SHP77 treated with DMSO at 0.1 percent for 48 hours (cell line): ENCODE measurements around the gene ARFIP1.
"Not testable (repeated sequence)": the region's sequence is repeated elsewhere in the genome, so short reads cannot be mapped to it uniquely, and the experiment has no call there.

Source experiments
- DNase-seq: peaks from one replicate; lab custom pipeline; 2025; lab: John Stamatoyannopoulos, UW

ARFIP1 gene

DNA sequence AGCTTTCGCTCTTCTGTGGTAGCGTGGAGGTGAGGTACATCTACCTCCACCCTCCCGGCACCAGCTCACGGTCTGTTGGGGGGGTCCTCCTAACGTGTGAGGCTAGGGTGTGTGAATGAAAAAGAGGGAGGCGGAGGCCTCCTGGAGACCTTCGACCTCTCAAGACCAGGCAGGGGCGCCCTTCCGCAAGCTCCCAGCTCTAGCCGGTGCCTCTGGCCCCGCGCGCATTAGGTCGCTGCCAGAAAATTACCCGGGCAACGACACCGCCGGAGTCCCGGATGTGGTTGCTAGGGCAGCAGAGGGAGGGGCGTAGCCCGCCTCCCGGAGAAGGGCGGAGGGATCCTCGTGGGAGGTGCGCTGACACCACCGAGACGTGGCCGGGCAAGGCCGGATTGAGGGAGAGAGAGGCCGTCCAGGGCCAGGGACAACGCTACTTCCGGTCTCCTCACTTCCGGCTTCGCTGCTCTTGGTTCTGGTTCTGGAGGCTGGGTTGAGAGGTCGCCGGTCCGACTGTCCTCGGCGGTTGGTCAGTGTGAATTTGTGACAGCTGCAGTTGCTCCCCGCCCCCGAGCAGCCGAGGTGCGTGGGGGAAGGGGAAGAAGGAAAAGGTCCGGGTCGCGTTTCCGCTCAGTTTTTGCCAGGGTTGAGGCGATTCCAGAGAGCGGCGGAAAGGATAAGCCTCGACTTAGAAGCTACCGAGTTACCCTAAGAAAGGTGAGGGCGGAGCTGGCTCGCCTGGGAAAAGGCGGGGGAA lies at the start of gene ARFIP1, which contains the start of gene TIGD4:
Gene ARFIP1 (plus strand): TSS at position 442 of the 754 bp plus-strand sequence. CDS start 49,680 bp downstream, outside the sequence.
Gene TIGD4 (minus strand): TSS at position 218 of the 754 bp plus-strand sequence. CDS start 8,726 bp downstream, outside the sequence.
- DNase-seq = peak; percentile 59

DNA sequence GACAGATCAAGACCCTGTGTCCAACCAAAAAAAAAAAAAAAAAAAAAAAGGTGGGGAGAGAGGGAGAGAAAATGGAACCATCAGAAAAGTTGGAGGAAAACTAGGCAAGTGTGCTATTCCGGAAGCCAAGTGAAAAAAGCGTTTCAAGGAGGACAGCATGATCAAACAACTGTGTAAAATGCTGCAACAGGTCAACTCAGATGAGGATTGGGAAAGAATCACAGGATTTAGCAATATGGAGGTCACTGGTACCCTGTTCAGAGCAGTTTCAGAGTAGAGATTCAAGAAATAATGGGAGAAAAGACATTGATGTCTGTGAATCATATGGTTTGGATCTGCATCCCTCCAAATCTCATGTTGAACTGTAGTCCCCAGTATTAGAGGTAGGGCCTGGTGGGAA lies 47.8 kb upstream of the ARFIP1 start:
- DNase-seq = no peak

DNA sequence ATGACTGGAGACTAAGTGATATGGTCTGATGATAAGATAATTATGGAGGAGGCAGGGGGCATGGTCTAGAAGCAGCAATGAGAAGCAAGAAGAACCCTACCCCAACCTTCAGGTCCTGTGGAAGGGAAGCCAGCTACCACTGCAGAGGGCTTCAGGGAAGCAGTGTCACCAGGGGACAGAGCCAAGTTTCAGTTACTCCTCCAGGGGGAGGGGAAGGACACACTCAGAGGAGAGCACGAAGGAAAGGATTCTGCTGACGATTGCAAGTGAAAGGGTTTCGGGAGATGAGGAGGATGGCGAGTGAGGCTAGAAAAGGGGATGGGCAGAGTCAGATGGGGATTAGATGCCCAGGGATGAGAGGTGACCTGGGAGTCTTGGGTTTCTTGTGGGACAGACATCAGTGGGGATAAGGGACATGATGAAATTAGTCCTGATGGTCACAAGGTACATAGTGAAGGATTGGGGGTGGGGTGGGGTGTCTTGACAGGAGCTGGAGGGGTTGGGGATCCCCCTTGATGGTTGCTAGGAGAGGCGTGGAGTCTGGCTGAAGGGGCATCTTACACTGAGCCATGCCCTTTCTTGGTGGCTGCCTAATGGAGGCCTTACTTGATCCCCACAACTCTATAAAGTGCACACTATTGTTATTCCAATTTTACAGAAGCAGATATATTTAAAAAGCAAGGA lies 45.6 kb upstream of the ARFIP1 start:
- no peak for DNase-seq

DNA sequence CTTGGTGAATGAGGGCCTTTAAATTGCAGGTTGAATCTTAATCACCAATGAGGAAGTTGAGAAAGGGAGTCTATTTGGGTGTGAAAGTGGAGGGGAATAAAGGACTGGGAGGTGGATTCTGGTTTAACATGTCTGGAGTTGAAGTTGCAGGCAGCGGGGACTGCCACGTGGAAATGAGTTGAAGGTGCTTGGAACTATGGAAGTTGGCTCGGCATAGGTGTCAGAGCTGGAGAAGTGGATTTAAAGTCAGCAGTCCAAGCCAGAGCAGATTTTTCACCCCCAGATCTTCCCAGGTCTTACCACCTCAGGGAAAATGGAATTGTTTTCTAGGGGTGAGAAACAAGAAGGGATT lies 45.1 kb upstream of the ARFIP1 start:
- DNase-seq = no peak

DNA sequence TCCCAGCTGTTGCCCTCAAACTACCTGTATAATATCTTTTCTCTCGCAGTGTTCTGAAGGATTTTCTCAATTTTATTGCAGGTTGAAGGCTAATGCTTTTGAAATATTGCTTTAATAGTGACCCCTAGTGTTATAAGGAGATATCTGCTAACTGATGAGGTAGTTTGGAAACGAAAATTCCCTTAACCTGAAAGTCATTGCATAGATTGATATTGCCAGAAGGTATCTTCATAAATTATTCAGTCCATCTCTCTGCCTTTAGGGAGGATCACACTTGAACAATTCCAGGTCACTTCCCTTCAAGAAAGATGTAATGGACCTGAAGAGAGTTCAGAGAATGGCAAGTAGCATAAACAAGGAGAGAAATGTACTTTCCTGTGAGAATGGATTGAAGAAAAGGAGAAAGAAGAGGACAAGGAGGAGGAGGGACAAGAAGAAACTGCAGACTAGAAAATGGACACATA lies 44.3 kb upstream of the ARFIP1 start:
- DNase-seq = no peak

DNA sequence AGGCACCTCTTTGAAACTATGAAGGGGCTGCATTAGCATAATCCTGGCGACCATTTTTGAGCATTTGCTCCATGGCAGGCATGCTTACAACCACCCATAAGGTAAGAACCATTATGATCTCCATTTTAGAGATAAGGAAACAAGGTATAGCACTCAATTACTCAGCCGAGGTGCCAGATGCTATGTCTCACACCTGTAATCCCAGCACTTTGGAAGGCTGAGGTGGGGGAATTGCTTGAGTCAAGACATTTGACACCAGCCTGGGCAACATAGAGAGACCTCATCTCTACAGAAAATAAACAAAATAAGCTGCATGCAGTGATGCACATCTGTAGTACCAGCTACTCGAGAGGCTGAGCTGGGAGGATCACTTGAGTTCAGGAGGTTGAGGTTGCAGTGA lies 43.8 kb upstream of the ARFIP1 start:
- no peak for DNase-seq

- no peak for DNase-seq
These were observed 40.9 kb upstream of the ARFIP1 start for GRCh38 chr4:152738827-152739226.

DNA sequence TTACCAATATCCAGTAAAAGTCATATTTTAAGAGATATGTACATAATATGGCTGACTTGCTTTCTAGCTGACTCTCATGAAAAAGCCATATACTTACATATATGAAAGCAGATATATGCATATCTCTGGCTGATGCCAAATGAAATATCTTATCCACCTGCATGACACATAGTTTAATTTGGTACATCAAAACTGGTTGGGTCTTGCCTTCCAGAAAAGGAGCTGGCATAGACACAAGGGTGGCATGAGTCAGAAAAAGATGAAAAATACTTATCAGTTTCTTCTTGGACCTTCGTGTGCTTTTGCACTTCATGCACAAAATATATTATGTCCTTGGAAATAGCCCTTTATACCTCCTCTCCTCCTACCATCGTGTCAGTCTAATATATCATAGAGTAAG lies 32.3 kb upstream of the ARFIP1 start:
- DNase-seq = no peak

GRCh38 chr4:152748619-152749018 lies 31.1 kb upstream of the ARFIP1 start:
- DNase-seq = no peak

GRCh38 chr4:152763796-152764195 lies 16.0 kb upstream of the ARFIP1 start:
- no peak for DNase-seq

- not testable (repeated sequence) for DNase-seq
These were observed 14.6 kb upstream of the ARFIP1 start for GRCh38 chr4:152765069-152765737.

- DNase-seq = no peak
These were observed 7.8 kb upstream of the ARFIP1 start for GRCh38 chr4:152771741-152772533.

DNA sequence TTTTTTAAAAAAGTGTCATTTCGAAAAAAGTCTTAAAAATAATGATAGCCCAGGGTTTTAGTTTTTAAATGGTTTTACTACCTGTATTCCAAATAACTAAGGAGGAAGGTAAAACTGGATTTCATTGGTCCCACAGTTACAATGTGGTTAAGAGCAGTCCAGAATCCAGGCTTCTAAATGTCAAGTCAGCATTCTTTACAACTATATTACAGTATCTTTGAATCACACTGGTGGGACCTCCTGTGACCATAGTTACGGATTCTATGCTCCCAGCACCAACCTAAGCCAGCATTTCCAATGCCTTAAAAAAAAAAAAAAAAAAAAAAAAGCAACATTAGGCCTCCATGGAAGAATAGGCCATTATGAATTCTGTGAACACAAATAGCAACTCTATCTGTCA lies 6.4 kb upstream of the ARFIP1 start:
- no peak for DNase-seq

- DNase-seq = no peak
These were observed 5.8 kb upstream of the ARFIP1 start for GRCh38 chr4:152773953-152774352.

- no peak for DNase-seq
These were observed 3.4 kb upstream of the ARFIP1 start for GRCh38 chr4:152776352-152776751.

DNA sequence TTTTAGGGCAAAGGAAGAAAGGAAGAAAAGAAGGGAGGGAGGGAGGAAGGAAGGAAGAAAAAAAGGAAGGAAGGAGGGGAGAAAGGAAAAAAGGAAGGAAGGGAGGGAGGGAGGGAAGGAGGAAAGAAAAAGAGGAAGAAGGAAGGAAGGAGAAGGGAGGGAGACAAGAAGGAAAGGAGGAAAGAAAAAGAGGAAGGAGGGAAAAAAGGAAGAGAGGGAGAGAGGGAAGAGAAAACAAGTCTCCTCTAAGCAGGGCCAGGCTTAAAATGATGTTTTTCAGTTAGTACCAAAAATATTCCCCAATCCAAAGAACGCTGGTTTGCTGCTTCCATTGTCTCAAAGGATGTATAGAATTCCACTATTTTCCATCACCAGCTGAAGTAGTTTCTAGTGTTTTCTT lies 2.3 kb upstream of the ARFIP1 start:
- DNase-seq = no peak

DNA sequence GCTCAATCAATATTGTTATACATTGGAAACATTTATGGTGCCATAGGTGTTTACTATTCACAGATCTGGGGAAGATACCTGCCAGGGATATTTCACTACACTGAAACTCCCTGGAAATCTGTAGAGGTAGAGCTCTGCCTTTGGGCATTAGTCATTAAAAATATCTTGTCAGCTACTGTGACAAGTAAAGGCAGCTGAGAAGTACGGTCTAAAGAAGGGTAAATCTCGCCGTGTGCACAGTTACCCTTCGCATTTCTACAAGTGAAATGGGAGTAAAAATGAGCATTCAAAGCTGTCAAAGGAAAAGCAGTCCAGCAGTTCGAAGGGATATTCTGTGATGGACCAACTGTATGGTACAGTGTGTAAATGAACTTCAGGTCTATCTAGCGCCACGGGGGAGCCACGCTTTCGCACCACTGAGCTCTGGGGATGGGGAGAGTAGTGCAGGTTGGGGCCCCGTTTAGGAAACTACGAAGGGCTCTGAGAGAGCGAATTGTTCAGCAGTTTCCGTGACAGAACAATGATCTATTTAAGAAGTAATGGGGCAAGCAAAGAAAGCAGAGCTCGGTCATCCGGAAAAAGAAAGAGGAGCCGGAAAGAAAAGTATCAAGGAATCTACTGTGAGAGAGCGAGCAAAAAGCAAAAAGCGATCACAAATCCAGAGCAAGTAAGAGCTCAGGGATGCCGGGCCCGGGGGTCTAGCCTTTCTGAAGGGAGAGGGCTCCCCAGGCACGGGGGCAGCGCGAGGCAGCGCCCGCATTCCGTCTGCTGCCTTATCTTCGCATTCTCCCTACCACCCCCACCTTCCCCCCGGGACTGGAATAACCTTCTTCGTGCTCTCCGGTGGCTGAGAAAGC lies 870 bp upstream of the ARFIP1 start:
- no peak for DNase-seq

GRCh38 chr4:152780267-152780778 lies 569 bp downstream of the ARFIP1 start:
- no peak for DNase-seq

DNA sequence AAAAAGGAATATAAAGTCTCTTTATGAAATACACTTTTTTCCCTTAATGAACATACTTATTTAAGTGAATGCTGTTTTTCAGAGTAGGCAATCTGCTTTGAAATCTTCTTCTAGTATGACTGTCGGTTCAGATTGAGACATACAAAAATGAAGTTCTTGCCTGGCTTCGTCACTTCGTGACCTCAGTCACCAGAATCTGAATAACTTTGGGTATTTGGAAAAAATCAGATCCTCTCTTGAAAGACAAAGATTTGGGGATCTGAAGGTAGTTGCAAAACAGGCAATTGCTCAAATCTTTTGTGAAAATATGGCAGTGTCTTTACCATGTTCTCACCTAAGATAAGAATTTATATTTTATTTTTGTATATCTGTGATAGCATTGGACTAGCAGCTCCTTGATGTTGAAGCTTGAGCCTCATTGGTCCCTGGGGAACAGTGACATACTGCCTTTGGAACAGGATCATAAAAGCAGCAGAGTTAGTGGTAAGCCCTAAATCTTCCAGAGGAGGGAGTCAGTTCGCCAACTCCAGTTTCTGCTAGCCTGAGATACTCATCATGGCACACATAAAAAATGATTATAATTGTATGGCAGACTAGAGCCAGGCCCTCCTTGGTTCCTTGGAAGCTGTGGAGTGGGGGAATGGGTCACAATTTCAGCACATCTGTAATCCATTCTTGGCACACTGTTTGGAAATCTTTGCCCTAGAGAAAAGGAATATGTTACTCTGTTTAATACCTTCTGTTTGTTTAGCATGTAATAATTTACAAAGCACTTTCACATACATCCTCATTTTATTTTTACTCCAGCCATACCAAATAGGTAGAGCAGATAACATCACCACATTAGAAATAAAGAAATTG lies 5.0 kb downstream of the ARFIP1 start:
- DNase-seq = no peak
